Smooth muscle cell (in vitro differentiated cells): ENCODE data around the gene MAGEA3. TPM values are rescaled to one million over a fixed set of nuclear protein-coding genes. Genes with fewer than 3 reads are reported as not detected.

Source experiments
- DNase-seq: peaks from one replicate; lab custom pipeline; 2025; ENCODE audit not compliant: unreplicated experiment; lab: John Stamatoyannopoulos, UW
- H2AFZ ChIP-seq: fragments of 200-600 bp; sonication (generic); 2 replicates; pipeline ENCODE4 v1.6.0; 2016; ENCODE audit warnings: antibody characterized with exemption, low read depth, mild to moderate bottlenecking
- H3F3A ChIP-seq: fragments of 200-600 bp; sonication (generic); 2 replicates; pipeline ENCODE4 v1.6.0; 2017; ENCODE audit warnings: antibody characterized with exemption, low read depth
- H3K27ac ChIP-seq: fragments of 200-600 bp; sonication (generic); 2 replicates; pipeline ENCODE4 v1.5.1; 2016; ENCODE audit warnings: low read depth, mild to moderate bottlenecking
- H3K27me3 ChIP-seq: fragments of 200-600 bp; sonication (generic); 2 replicates; pipeline ENCODE4 v1.6.1; 2016; ENCODE audit warnings: low read depth, mild to moderate bottlenecking
- H3K36me3 ChIP-seq: fragments of 200-600 bp; sonication (generic); 2 replicates; pipeline ENCODE4 v1.5.1; 2016; ENCODE audit warnings: low read depth
- H3K4me1 ChIP-seq: fragments of 200-600 bp; sonication (generic); 2 replicates; pipeline ENCODE4 v1.5.1; 2016; ENCODE audit warnings: low read depth
- H3K4me2 ChIP-seq: fragments of 200-600 bp; sonication (generic); 2 replicates; pipeline ENCODE4 v1.6.0; 2016; ENCODE audit warnings: mild to moderate bottlenecking
- H3K4me3 ChIP-seq: fragments of 200-600 bp; sonication (generic); 2 replicates; pipeline ENCODE4 v1.5.1; 2016; ENCODE audit warnings: mild to moderate bottlenecking
- H3K79me2 ChIP-seq: fragments of 200-600 bp; sonication (generic); 2 replicates; pipeline ENCODE4 v1.6.0; 2016; ENCODE audit warnings: low read depth, mild to moderate bottlenecking
- H3K9ac ChIP-seq: fragments of 200-600 bp; sonication (generic); 2 replicates; pipeline ENCODE4 v1.6.0; 2016; ENCODE audit warnings: low read depth
- H3K9me3 ChIP-seq: fragments of 200-600 bp; sonication (generic); replicated peaks from 2 replicates; pipeline ENCODE4 v1.5.1; 2016; ENCODE audit warnings: low read depth
- H4K20me1 ChIP-seq: fragments of 200-600 bp; sonication (generic); 2 replicates; pipeline ENCODE4 v1.6.0; 2016; ENCODE audit warnings: low read depth
- WGBS: methylation state at CpG from one replicate; pipeline ENCODE4 v1.1.7; 2016; ENCODE audit warnings: low lambda C conversion rate; 5-methylcytosine and 5-hydroxymethylcytosine counted together
- polyA plus RNA-seq: library from polyadenylated mRNA; unstranded; fragments of >200 nt; fragmentation: Nextera tagmentation; extraction: Ambion mirVana; gene quantifications from 2 replicates; pipeline ENCODE4 v1.2.1, GENCODE V29; 2016
- total RNA-seq: library from RNA; depleted of rRNA; stranded (reverse); fragments of >200 nt; gene quantifications from 2 replicates; pipeline ENCODE4 v1.2.3, GENCODE V29; 2014
- TF ChIP-seq, protein P1 (sequence below): fragments of 200-600 bp; sonication (generic); IDR thresholded peaks from 2 replicates; pipeline ENCODE4 v1.5.1; 2017; ENCODE audit warnings: borderline replicate concordance, mild to moderate bottlenecking, antibody characterized with exemption; ENCODE audit not compliant: insufficient read depth, poor library complexity, severe bottlenecking

MAGEA3 gene
- total and polyA plus RNA-seq, 2 experiments from 2014 or later, result not detected

DNA sequence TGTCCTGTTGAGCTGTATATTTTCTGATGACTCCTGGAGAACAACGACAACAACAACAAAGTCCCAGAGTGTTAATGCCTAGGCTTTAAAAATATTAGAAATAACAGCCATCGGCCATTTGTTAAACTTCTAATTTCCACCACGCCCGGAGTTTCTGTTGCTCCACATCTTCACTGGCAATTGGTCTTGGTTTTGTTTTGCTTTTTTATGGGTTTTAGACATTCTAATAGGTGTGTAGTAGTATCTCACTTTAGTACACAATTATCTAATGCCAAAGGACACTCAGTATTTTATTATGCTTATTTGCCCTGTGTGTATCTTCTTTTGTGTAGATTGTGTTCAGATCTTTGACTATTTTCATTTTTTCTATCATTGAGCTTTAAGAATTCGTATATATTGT lies 40.0 kb downstream of the MAGEA3 start:
- Histone ChIP-seq H3F3A (no peaks in the 10 kb centered on the region), H3K79me2 (no peaks in the 10 kb centered on the region), H3K9me3 (no peaks in the 10 kb centered on the region), H3K9ac (no peak overlapping the region), H3K27me3 (no peaks in the 10 kb centered on the region), H2AFZ (no peak overlapping the region), H3K27ac (no peak overlapping the region), H3K4me1 (no peaks in the 10 kb centered on the region), H4K20me1 (no peaks in the 10 kb centered on the region), H3K36me3 (no peaks in the 10 kb centered on the region), H3K4me3 (no peak overlapping the region), H3K4me2 (no peak overlapping the region)
- TF ChIP-seq, protein P1, sequence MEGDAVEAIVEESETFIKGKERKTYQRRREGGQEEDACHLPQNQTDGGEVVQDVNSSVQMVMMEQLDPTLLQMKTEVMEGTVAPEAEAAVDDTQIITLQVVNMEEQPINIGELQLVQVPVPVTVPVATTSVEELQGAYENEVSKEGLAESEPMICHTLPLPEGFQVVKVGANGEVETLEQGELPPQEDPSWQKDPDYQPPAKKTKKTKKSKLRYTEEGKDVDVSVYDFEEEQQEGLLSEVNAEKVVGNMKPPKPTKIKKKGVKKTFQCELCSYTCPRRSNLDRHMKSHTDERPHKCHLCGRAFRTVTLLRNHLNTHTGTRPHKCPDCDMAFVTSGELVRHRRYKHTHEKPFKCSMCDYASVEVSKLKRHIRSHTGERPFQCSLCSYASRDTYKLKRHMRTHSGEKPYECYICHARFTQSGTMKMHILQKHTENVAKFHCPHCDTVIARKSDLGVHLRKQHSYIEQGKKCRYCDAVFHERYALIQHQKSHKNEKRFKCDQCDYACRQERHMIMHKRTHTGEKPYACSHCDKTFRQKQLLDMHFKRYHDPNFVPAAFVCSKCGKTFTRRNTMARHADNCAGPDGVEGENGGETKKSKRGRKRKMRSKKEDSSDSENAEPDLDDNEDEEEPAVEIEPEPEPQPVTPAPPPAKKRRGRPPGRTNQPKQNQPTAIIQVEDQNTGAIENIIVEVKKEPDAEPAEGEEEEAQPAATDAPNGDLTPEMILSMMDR, result no peak
- no peak for DNase-seq
- WGBS, result 68% methylated on average over 5 of the region's 5 CpGs

Other genes with a start within 250 kb of the MAGEA3 start
- gene GABRA3, start 247.5 kb upstream of the MAGEA3 start, total RNA-seq, result 2.1 and 4.8 TPM in 2 replicates
- gene GABRA3, start 247.5 kb upstream of the MAGEA3 start, polyA plus RNA-seq, result 0.11 and 2.4 TPM in 2 replicates
- gene GABRQ, start 60.9 kb upstream of the MAGEA3 start, total RNA-seq, result 2.6 and 2.7 TPM in 2 replicates
- gene GABRQ, start 60.9 kb upstream of the MAGEA3 start, polyA plus RNA-seq, result 1.3 and 1.7 TPM in 2 replicates
- gene CSAG2, start 10.5 kb downstream of the MAGEA3 start, total RNA-seq, result not detected in 2 replicates
- not detected in 2 replicates for gene CSAG2, start 10.5 kb downstream of the MAGEA3 start, polyA plus RNA-seq
- gene MAGEA2B, start 15.8 kb downstream of the MAGEA3 start, total RNA-seq, result not detected in 2 replicates
- 0.54 TPM in 1 of 2 replicates, not detected in the other for gene MAGEA2B, start 15.8 kb downstream of the MAGEA3 start, polyA plus RNA-seq
- not detected in 2 replicates for gene CSAG1, start 34.9 kb downstream of the MAGEA3 start, total RNA-seq
- gene CSAG1, start 34.9 kb downstream of the MAGEA3 start, polyA plus RNA-seq, result not detected in 2 replicates
- not detected in 2 replicates for gene MAGEA12, start 35.0 kb downstream of the MAGEA3 start, total RNA-seq
- not detected in 2 replicates for gene MAGEA12, start 35.0 kb downstream of the MAGEA3 start, polyA plus RNA-seq
- gene MAGEA2, start 55.0 kb downstream of the MAGEA3 start, total RNA-seq, result not detected in 2 replicates
- not detected in 2 replicates for gene MAGEA2, start 55.0 kb downstream of the MAGEA3 start, polyA plus RNA-seq
- gene CSAG3, start 60.4 kb downstream of the MAGEA3 start, total RNA-seq, result not detected in 2 replicates
- gene CSAG3, start 60.4 kb downstream of the MAGEA3 start, polyA plus RNA-seq, result 0.32 TPM in 1 of 2 replicates, not detected in the other
- gene MAGEA6, start 70.9 kb downstream of the MAGEA3 start, total RNA-seq, result not detected in 2 replicates
- gene MAGEA6, start 70.9 kb downstream of the MAGEA3 start, polyA plus RNA-seq, result not detected in 2 replicates
- gene CETN2, start 132.0 kb downstream of the MAGEA3 start, total RNA-seq, result 58.3 and 62.1 TPM in 2 replicates
- gene CETN2, start 132.0 kb downstream of the MAGEA3 start, polyA plus RNA-seq, result 42.9 and 60.7 TPM in 2 replicates
- gene NSDHL, start 132.3 kb downstream of the MAGEA3 start, total RNA-seq, result 20.5 and 20.9 TPM in 2 replicates
- gene NSDHL, start 132.3 kb downstream of the MAGEA3 start, polyA plus RNA-seq, result 34.1 and 36.4 TPM in 2 replicates
- gene ZNF185, start 199.3 kb downstream of the MAGEA3 start, total RNA-seq, result 11.8 and 12.3 TPM in 2 replicates
- 7.2 and 17.5 TPM in 2 replicates for gene ZNF185, start 199.3 kb downstream of the MAGEA3 start, polyA plus RNA-seq